GM04504 (cell line): Measurements from ENCODE around the gene ZNF215.
"Not testable (repeated sequence)": the region's sequence is repeated elsewhere in the genome, so short reads cannot be mapped to it uniquely, and the experiment has no call there.

Source experiments
- DNase-seq: peaks from one replicate; pipeline ENCODE4 v3.0.0-alpha.2; 2012; ENCODE audit warnings: low read depth

The ZNF215 gene

GRCh38 chr11:6926208-6927029 is at the start of gene ZNF215:
TSS of gene ZNF215 (plus strand) at chr11:6926426. CDS start at chr11:6932273, 5,847 bp downstream.
- peak; percentile 59 for DNase-seq

GRCh38 chr11:6876914-6877313 is 49.3 kb upstream of the ZNF215 start:
- no peak for DNase-seq

- no peak for DNase-seq
Measured at GRCh38 chr11:6882751-6883150, 43.5 kb upstream of the ZNF215 start.

GRCh38 chr11:6887711-6888110 is 38.5 kb upstream of the ZNF215 start:
- DNase-seq: not testable (repeated sequence)

- no peak for DNase-seq
Measured at GRCh38 chr11:6888830-6889229, 37.4 kb upstream of the ZNF215 start.

- DNase-seq: no peak
Measured at GRCh38 chr11:6889835-6890234, 36.4 kb upstream of the ZNF215 start.

GRCh38 chr11:6892400-6892799 is 33.8 kb upstream of the ZNF215 start, which contains the start of gene OR2D2:
TSS of gene OR2D2 (minus strand) at chr11:6892500. CDS start at chr11:6892500, 0 bp downstream.
- DNase-seq: no peak

GRCh38 chr11:6894097-6894496 is 32.1 kb upstream of the ZNF215 start:
- no peak for DNase-seq

- DNase-seq: no peak
Measured at GRCh38 chr11:6895010-6895409, 31.2 kb upstream of the ZNF215 start.

- no peak for DNase-seq
Measured at GRCh38 chr11:6898911-6899310, 27.3 kb upstream of the ZNF215 start.

GRCh38 chr11:6900327-6900999 is 25.8 kb upstream of the ZNF215 start:
- DNase-seq: no peak

- DNase-seq: not testable (repeated sequence)
Measured at GRCh38 chr11:6904804-6905203, 21.4 kb upstream of the ZNF215 start.

GRCh38 chr11:6911378-6911777 is 14.8 kb upstream of the ZNF215 start:
- DNase-seq: no peak

- no peak for DNase-seq
Measured at GRCh38 chr11:6911948-6912347, 14.3 kb upstream of the ZNF215 start.

- DNase-seq: no peak
Measured at GRCh38 chr11:6919698-6920097, 6.5 kb upstream of the ZNF215 start.

GRCh38 chr11:6920702-6921101 is 5.5 kb upstream of the ZNF215 start, which contains the start of gene OR2D3:
TSS of gene OR2D3 (plus strand) at chr11:6921002. CDS start at chr11:6921002, 0 bp downstream.
- no peak for DNase-seq

- DNase-seq: no peak
Measured at GRCh38 chr11:6925007-6925577, 1.1 kb upstream of the ZNF215 start.

- no peak for DNase-seq
Measured at GRCh38 chr11:6925636-6926207, 504 bp upstream of the ZNF215 start.

GRCh38 chr11:6927030-6927617 is 898 bp downstream of the ZNF215 start:
- DNase-seq: no peak

- no peak for DNase-seq
Measured at GRCh38 chr11:6928916-6929315, 2.7 kb downstream of the ZNF215 start.

- DNase-seq: peak; percentile 19
Measured at GRCh38 chr11:6931146-6931713, 5.0 kb downstream of the ZNF215 start.

- no peak for DNase-seq
Measured at GRCh38 chr11:6932145-6932544, 5.9 kb downstream of the ZNF215 start.
